OCI-LY1 (cell line): Measurements from ENCODE around the gene SIAE.
A peak's percentile ranks its signal among the peaks of the same experiment; 100 is the strongest.

Source experiments
- H2AFZ ChIP-seq: fragments of 200-600 bp; sonication (generic), shearing (Covaris generic); 2 replicates; pipeline ENCODE4 v1.6.0; 2014; ENCODE audit warnings: antibody characterized with exemption, mild to moderate bottlenecking, low read length
- H3F3A ChIP-seq: fragments of 200-600 bp; sonication (generic), shearing (Covaris generic); 2 replicates; pipeline ENCODE4 v1.6.0; 2014; ENCODE audit warnings: mild to moderate bottlenecking, antibody characterized with exemption, low read length, moderate library complexity; ENCODE audit not compliant: insufficient read depth
- H3K27ac ChIP-seq: fragments of 200-600 bp; sonication (generic); 2 replicates; pipeline ENCODE4 v1.5.1; 2014; ENCODE audit warnings: low read length, mixed run types, mild to moderate bottlenecking, low read depth; ENCODE audit not compliant: poor library complexity, severe bottlenecking
- H3K27me3 ChIP-seq: fragments of 200-600 bp; sonication (generic); 2 replicates; pipeline ENCODE4 v1.6.0; 2014; ENCODE audit warnings: antibody characterized with exemption, mild to moderate bottlenecking, low read length, moderate library complexity; ENCODE audit not compliant: insufficient read depth
- H3K36me3 ChIP-seq: fragments of 200-600 bp; sonication (generic); 2 replicates; pipeline ENCODE4 v1.6.1; 2014; ENCODE audit warnings: mild to moderate bottlenecking, antibody characterized with exemption, low read length, moderate library complexity, mixed read lengths; ENCODE audit not compliant: insufficient read depth
- H3K4me1 ChIP-seq: fragments of 200-600 bp; sonication (generic); 2 replicates; pipeline ENCODE4 v1.5.1; 2014; ENCODE audit warnings: mild to moderate bottlenecking, low read length, moderate library complexity; ENCODE audit not compliant: insufficient read depth, severe bottlenecking
- H3K4me2 ChIP-seq: fragments of 200-600 bp; sonication (generic), shearing (Covaris generic); 2 replicates; pipeline ENCODE4 v1.6.1; 2014; ENCODE audit warnings: low read length
- H3K4me3 ChIP-seq: fragments of 200-600 bp; sonication (generic); 2 replicates; pipeline ENCODE4 v1.5.1; 2014; ENCODE audit warnings: low read length, low read depth, mild to moderate bottlenecking, mixed read lengths; ENCODE audit not compliant: poor library complexity, severe bottlenecking
- H3K79me2 ChIP-seq: fragments of 200-600 bp; shearing (Covaris generic); 2 replicates; pipeline ENCODE4 v1.6.1; 2016; ENCODE audit warnings: mixed run types, low read length, mixed read lengths; ENCODE audit not compliant: insufficient read depth
- H3K9ac ChIP-seq: fragments of 200-600 bp; sonication (generic), shearing (Covaris generic); 2 replicates; pipeline ENCODE4 v1.6.1; 2014; ENCODE audit warnings: mild to moderate bottlenecking, low read length, mixed read lengths
- H3K9me2 ChIP-seq: fragments of 200-600 bp; sonication (generic), shearing (Covaris generic); 2 replicates; pipeline ENCODE4 v1.6.1; 2014; ENCODE audit warnings: low read depth, mild to moderate bottlenecking, low read length, mixed read lengths
- H3K9me3 ChIP-seq: fragments of 200-600 bp; shearing (Covaris generic); 2 replicates; pipeline ENCODE4 v1.6.1; 2014; ENCODE audit warnings: low read length, mixed read lengths
- H4K20me1 ChIP-seq: fragments of 200-600 bp; sonication (generic), shearing (Covaris generic); 2 replicates; pipeline ENCODE4 v1.6.0; 2016; ENCODE audit warnings: mild to moderate bottlenecking, low read length; ENCODE audit not compliant: insufficient read depth
- CTCF ChIP-seq: fragments of 200-600 bp; sonication (generic), shearing (Covaris generic); IDR thresholded peaks from 2 replicates; pipeline ENCODE4 v1.5.1; 2017; ENCODE audit warnings: mild to moderate bottlenecking, antibody characterized with exemption, low read length, moderate library complexity, mixed read lengths
- EZH2 ChIP-seq: fragments of 200-600 bp; sonication (generic), shearing (Covaris generic); IDR thresholded peaks from 2 replicates; pipeline ENCODE4 v1.8.0; 2017; ENCODE audit warnings: borderline replicate concordance, mixed run types, mild to moderate bottlenecking, antibody characterized with exemption, low read length, moderate library complexity, mixed read lengths

Gene SIAE

GRCh38 chr11:124623861-124624525 is 49.5 kb downstream of the SIAE start:
- Histone ChIP-seq H3K9me2 (no peaks in the 10 kb centered on the region), H4K20me1 (no peaks in the 10 kb centered on the region), H3F3A (no peaks in the 10 kb centered on the region), H3K4me3 (peak overlapping the region; percentile 92), H3K79me2 (peaks cover 16% of the 10 kb centered on the region), H2AFZ (no peak overlapping the region), H3K36me3 (peaks cover 35% of the 10 kb centered on the region), H3K27me3 (no peaks in the 10 kb centered on the region), H3K9ac (peak overlapping the region; percentile 89), H3K4me1 (peaks cover 15% of the 10 kb centered on the region), H3K4me2 (peak overlapping the region; percentile 83), H3K9me3 (no peaks in the 10 kb centered on the region), H3K27ac (no peak overlapping the region)
- TF ChIP-seq EZH2 (no peak), CTCF (no peak)

GRCh38 chr11:124622531-124623451 is 50.7 kb downstream of the SIAE start, which contains the start of gene TBRG1:
TSS of gene TBRG1 (plus strand) at chr11:124622864. CDS start at chr11:124623084, 220 bp downstream.
- TF ChIP-seq CTCF = no peak
- TF ChIP-seq EZH2 = no peak
- no peaks in the 10 kb centered on the region for H4K20me1 ChIP-seq
- H3K27ac ChIP-seq = no peak within 1 kb of the TSS
- peak within 1 kb of the TSS; percentile 83 for H3K4me2 ChIP-seq
- peak within 1 kb of the TSS; percentile 92 for H3K4me3 ChIP-seq
- H3K27me3 ChIP-seq = no peaks in the 10 kb centered on the region
- H3K36me3 ChIP-seq = peaks cover 29% of the 10 kb centered on the region
- H2AFZ ChIP-seq = no peak within 1 kb of the TSS
- no peaks in the 10 kb centered on the region for H3F3A ChIP-seq
- H3K9me3 ChIP-seq = no peaks in the 10 kb centered on the region
- peaks cover 16% of the 10 kb centered on the region for H3K79me2 ChIP-seq
- peak within 1 kb of the TSS; percentile 89 for H3K9ac ChIP-seq
- H3K9me2 ChIP-seq = no peaks in the 10 kb centered on the region
- peaks cover 15% of the 10 kb centered on the region for H3K4me1 ChIP-seq

- H3K27me3 ChIP-seq = no peaks in the 10 kb centered on the region
- TF ChIP-seq EZH2 = no peak
- TF ChIP-seq CTCF = no peak
- no peaks in the 10 kb centered on the region for H3K36me3 ChIP-seq
- H4K20me1 ChIP-seq = no peaks in the 10 kb centered on the region
- no peaks in the 10 kb centered on the region for H3K9me3 ChIP-seq
- H3K27ac ChIP-seq = no peak overlapping the region
- H3K4me2 ChIP-seq = no peak overlapping the region
- H3K4me1 ChIP-seq = peaks cover 12% of the 10 kb centered on the region
- peaks cover 8% of the 10 kb centered on the region for H3K79me2 ChIP-seq
- H3F3A ChIP-seq = no peaks in the 10 kb centered on the region
- no peak overlapping the region for H2AFZ ChIP-seq
- H3K9ac ChIP-seq = no peak overlapping the region
- H3K4me3 ChIP-seq = no peak overlapping the region
- no peaks in the 10 kb centered on the region for H3K9me2 ChIP-seq
Observed at GRCh38 chr11:124618863-124619262, 54.7 kb downstream of the SIAE start.
